ENCODE results near the gene FXYD1. TPM values are rescaled to one million over a fixed set of nuclear protein-coding genes. Genes with fewer than 3 reads are reported as not detected.

Gene FXYD1
- total and polyA plus RNA-seq, 2 of the 8 experiments (the other 6 are each of a cell fraction or from before 2014, with no cell fraction given): 1.6 to 8.1 TPM

GRCh38 chr19:35093941-35094647 is 44.5 kb upstream of the FXYD1 start (continued):
- TF ChIP-seq ZNF274 (IDR thresholded peaks at IDR 0.05; ENCODE audit: borderline replicate concordance, extremely low read depth, low read length) (no peak), TBP (IDR thresholded peaks at IDR 0.05; ENCODE audit: low read depth, low read length) (no peak), GTF2F1 (IDR thresholded peaks at IDR 0.05; ENCODE audit: borderline replicate concordance, low read depth, low read length) (no peak), NRF1 (IDR thresholded peaks at IDR 0.05; ENCODE audit: low read depth, low read length) (no peak), HDAC2 (IDR thresholded peaks at IDR 0.05; ENCODE audit: borderline replicate concordance in 1 of 2, low read depth in 2 of 2, low read length in 2 of 2) (no peak), JUN (IDR thresholded peaks at IDR 0.05; ENCODE audit: low read depth, low read length) (no peak), ATF2 (IDR thresholded peaks at IDR 0.05; ENCODE audit: low read length) (no peak)

Data from H1 (cell line).